Measurements from ENCODE around the gene KIF25.

GRCh38 chr6:168073937-168074730, 76.7 kb downstream of the KIF25 start:
- TF ChIP-seq CTCF (IDR thresholded peaks at IDR 0.05) (no peak), POLR2AphosphoS5 (IDR thresholded peaks at IDR 0.05) (no peak)
